ENCODE results near the gene ACO1.

DNA sequence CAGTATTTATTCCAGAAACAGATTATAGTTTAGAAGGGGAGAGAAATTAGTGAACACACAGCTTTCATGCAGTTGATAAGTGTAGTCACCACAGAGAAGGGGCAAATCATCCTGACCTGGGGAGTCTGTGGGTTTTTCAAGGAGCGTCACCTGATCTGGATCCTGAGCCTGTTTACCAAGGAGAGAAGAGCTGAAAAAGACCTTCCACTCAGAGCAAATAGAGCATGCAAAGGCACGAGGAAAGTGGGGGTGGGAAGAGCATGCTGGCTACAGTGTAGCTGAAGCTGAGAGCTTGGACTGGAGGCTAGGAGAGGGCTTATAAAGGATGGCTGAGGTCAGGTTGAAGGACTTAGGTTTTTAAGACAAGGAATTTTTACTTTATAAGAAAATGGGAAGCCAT lies 30.4 kb downstream of the ACO1 start:
- TF ChIP-seq, protein P1, sequence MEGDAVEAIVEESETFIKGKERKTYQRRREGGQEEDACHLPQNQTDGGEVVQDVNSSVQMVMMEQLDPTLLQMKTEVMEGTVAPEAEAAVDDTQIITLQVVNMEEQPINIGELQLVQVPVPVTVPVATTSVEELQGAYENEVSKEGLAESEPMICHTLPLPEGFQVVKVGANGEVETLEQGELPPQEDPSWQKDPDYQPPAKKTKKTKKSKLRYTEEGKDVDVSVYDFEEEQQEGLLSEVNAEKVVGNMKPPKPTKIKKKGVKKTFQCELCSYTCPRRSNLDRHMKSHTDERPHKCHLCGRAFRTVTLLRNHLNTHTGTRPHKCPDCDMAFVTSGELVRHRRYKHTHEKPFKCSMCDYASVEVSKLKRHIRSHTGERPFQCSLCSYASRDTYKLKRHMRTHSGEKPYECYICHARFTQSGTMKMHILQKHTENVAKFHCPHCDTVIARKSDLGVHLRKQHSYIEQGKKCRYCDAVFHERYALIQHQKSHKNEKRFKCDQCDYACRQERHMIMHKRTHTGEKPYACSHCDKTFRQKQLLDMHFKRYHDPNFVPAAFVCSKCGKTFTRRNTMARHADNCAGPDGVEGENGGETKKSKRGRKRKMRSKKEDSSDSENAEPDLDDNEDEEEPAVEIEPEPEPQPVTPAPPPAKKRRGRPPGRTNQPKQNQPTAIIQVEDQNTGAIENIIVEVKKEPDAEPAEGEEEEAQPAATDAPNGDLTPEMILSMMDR (IDR thresholded peaks at IDR 0.05; ENCODE audit: insufficient read depth, low read depth, low read length), result no peak
- TF ChIP-seq EZH2 (IDR thresholded peaks at IDR 0.05; ENCODE audit: insufficient read depth, low read length), result no peak

Data from astrocyte (in vitro differentiated cells and primary cell).